HL-60/S4 treated with retinoic acid at 250 ng/mL for 4 days and 3 days (cell line): ENCODE results near the gene MEGF10.

Experiments
- in situ Hi-C: fragments of 300-500 bp; cut with MboI; formaldehyde crosslinking; loops from 2 replicates; pipeline ENCODE4 v1.7.0; 2022; ENCODE audit warnings: low sequenced_read_pairs

MEGF10 gene

GRCh38 chr5:127359502-127359901, 68.9 kb downstream of the MEGF10 start:
- in situ Hi-C loops = no loop called here

- in situ Hi-C loops = no loop called here
These were observed 72.8 kb downstream of the MEGF10 start for GRCh38 chr5:127363403-127363802.

- in situ Hi-C loops = no loop called here
These were observed 76.4 kb downstream of the MEGF10 start for GRCh38 chr5:127367029-127367428.

GRCh38 chr5:127367946-127368465, 77.4 kb downstream of the MEGF10 start:
- in situ Hi-C loops = no loop called here

- in situ Hi-C loops = no loop called here
These were observed 79.2 kb downstream of the MEGF10 start for GRCh38 chr5:127369796-127370195.

- in situ Hi-C loops = no loop called here
These were observed 80.0 kb downstream of the MEGF10 start for GRCh38 chr5:127370631-127371030.

GRCh38 chr5:127373858-127374491, 83.4 kb downstream of the MEGF10 start:
- in situ Hi-C loops = no loop called here

GRCh38 chr5:127375124-127375523, 84.5 kb downstream of the MEGF10 start:
- in situ Hi-C loops = no loop called here

- in situ Hi-C loops = no loop called here
These were observed 85.0 kb downstream of the MEGF10 start for GRCh38 chr5:127375544-127376091.

GRCh38 chr5:127377651-127378050, 87.1 kb downstream of the MEGF10 start:
- in situ Hi-C loops = no loop called here

- in situ Hi-C loops = no loop called here
These were observed 95.3 kb downstream of the MEGF10 start for GRCh38 chr5:127385936-127386335.

GRCh38 chr5:127386557-127386956, 96.0 kb downstream of the MEGF10 start:
- in situ Hi-C loops = no loop called here

GRCh38 chr5:127389601-127390000, 99.0 kb downstream of the MEGF10 start:
- in situ Hi-C loops = no loop called here

- in situ Hi-C loops = no loop called here
These were observed 102.2 kb downstream of the MEGF10 start for GRCh38 chr5:127392762-127393161.

GRCh38 chr5:127396490-127397155, 106.0 kb downstream of the MEGF10 start:
- in situ Hi-C loops = no loop called here

GRCh38 chr5:127398508-127398907, 107.9 kb downstream of the MEGF10 start:
- in situ Hi-C loops = no loop called here

GRCh38 chr5:127399068-127399467, 108.5 kb downstream of the MEGF10 start:
- in situ Hi-C loops = no loop called here

- in situ Hi-C loops = no loop called here
These were observed 109.9 kb downstream of the MEGF10 start for GRCh38 chr5:127400539-127400938.

GRCh38 chr5:127400946-127401670, 110.5 kb downstream of the MEGF10 start:
- in situ Hi-C loops = no loop called here

- in situ Hi-C loops = no loop called here
These were observed 111.8 kb downstream of the MEGF10 start for GRCh38 chr5:127402361-127402760.

- in situ Hi-C loops = no loop called here
These were observed 113.6 kb downstream of the MEGF10 start for GRCh38 chr5:127404190-127404589.
